GM23338 (cell line): ENCODE measurements around the gene SLC38A8. TPM values are rescaled to one million over a fixed set of nuclear protein-coding genes. Genes with fewer than 3 reads are reported as not detected.

Experiments used
- ATAC-seq: fragments of 200-7000 bp; cut with Tn5 transposase; 3 replicates; pipeline ENCODE4 v1.9.1; 2020
- DNase-seq: peaks from one replicate; pipeline ENCODE4 v3.0.0-alpha.2; 2015; ENCODE audit warnings: low spot score
- H2AFZ ChIP-seq: fragments of 200-600 bp; sonication (generic); 2 replicates; pipeline ENCODE4 v1.8.0; 2016; ENCODE audit warnings: antibody characterized with exemption, mild to moderate bottlenecking, moderate library complexity
- H3F3A ChIP-seq: fragments of 200-600 bp; sonication (generic); replicated peaks from 2 replicates; pipeline ENCODE4 v1.8.0; 2017; ENCODE audit warnings: antibody characterized with exemption, mixed run types, low read depth
- H3K27ac ChIP-seq: fragments of 200-600 bp; sonication (generic); 2 replicates; pipeline ENCODE4 v1.6.1; 2016; ENCODE audit warnings: low read depth
- H3K27me3 ChIP-seq: fragments of 200-600 bp; sonication (generic); 2 replicates; pipeline ENCODE4 v1.8.0; 2016; ENCODE audit warnings: mild to moderate bottlenecking, mixed run types, moderate library complexity; ENCODE audit not compliant: insufficient read depth
- H3K36me3 ChIP-seq: fragments of 200-600 bp; sonication (generic); 2 replicates; pipeline ENCODE4 v1.8.0; 2016; ENCODE audit warnings: mild to moderate bottlenecking; ENCODE audit not compliant: insufficient read depth
- H3K4me1 ChIP-seq: fragments of 200-600 bp; sonication (generic); 2 replicates; pipeline ENCODE4 v1.8.0; 2016; ENCODE audit warnings: mild to moderate bottlenecking, moderate library complexity; ENCODE audit not compliant: insufficient read depth
- H3K4me2 ChIP-seq: fragments of 200-600 bp; sonication (generic); 2 replicates; pipeline ENCODE4 v1.7.1; 2017; ENCODE audit warnings: mixed run types
- H3K4me3 ChIP-seq: fragments of 200-600 bp; sonication (generic); 2 replicates; pipeline ENCODE4 v1.6.1; 2016; ENCODE audit warnings: mixed run types
- H3K79me2 ChIP-seq: fragments of 200-600 bp; sonication (generic); replicated peaks from 2 replicates; pipeline ENCODE4 v1.8.0; 2017; ENCODE audit warnings: mild to moderate bottlenecking; ENCODE audit not compliant: insufficient read depth
- H3K9me2 ChIP-seq: fragments of 200-600 bp; sonication (generic); 2 replicates; pipeline ENCODE4 v1.8.0; 2017; ENCODE audit not compliant: insufficient read depth
- H4K20me1 ChIP-seq: fragments of 200-600 bp; sonication (generic); replicated peaks from 2 replicates; pipeline ENCODE4 v1.8.0; 2017; ENCODE audit warnings: mild to moderate bottlenecking; ENCODE audit not compliant: insufficient read depth
- H3K27ac Mint-ChIP-seq: 2 replicates; pipeline ENCODE4 v1.8.0; 2020; ENCODE audit warnings: inconsistent platforms, mild to moderate bottlenecking, moderate library complexity, mixed read lengths
- H3K27me3 Mint-ChIP-seq: 3 replicates; pipeline ENCODE4 v1.8.0; 2022; ENCODE audit warnings: low read depth, mild to moderate bottlenecking, moderate library complexity, mixed read lengths, inconsistent platforms; ENCODE audit not compliant: insufficient read depth, poor library complexity
- H3K36me3 Mint-ChIP-seq: 3 replicates; pipeline ENCODE4 v1.8.0; 2021; ENCODE audit warnings: low read depth, mild to moderate bottlenecking, inconsistent platforms, moderate library complexity, mixed read lengths
- H3K4me1 Mint-ChIP-seq: 3 replicates; pipeline ENCODE4 v1.8.0; 2020; ENCODE audit warnings: mild to moderate bottlenecking, inconsistent platforms, mixed read lengths
- H3K4me3 Mint-ChIP-seq: 3 replicates; pipeline ENCODE4 v1.8.0; 2021; ENCODE audit warnings: moderate library complexity, mild to moderate bottlenecking, inconsistent platforms, mixed read lengths
- H3K9me3 Mint-ChIP-seq: 3 replicates; pipeline ENCODE4 v1.8.0; 2020; ENCODE audit warnings: moderate library complexity, mild to moderate bottlenecking, inconsistent platforms, mixed read lengths
- EZH2 ChIP-seq: fragments of 200-600 bp; sonication (generic); IDR thresholded peaks from one replicate; pipeline ENCODE4 v1.8.0; 2017; ENCODE audit warnings: antibody characterized with exemption, mild to moderate bottlenecking, low read depth; ENCODE audit not compliant: unreplicated experiment
- JUNB ChIP-seq: IDR thresholded peaks from one replicate; pipeline ENCODE4 v1.6.1; 2016; ENCODE audit warnings: antibody characterized with exemption; ENCODE audit not compliant: unreplicated experiment
- POLR2AphosphoS5 ChIP-seq: IDR thresholded peaks from 2 replicates; pipeline ENCODE4 v1.6.1; 2016; ENCODE audit warnings: antibody characterized with exemption, low read depth
- REST ChIP-seq: IDR thresholded peaks from one replicate; pipeline ENCODE4 v1.6.1; 2018; ENCODE audit warnings: antibody characterized with exemption; ENCODE audit not compliant: unreplicated experiment
- STAT1 ChIP-seq: IDR thresholded peaks from one replicate; pipeline ENCODE4 v1.6.1; 2016; ENCODE audit warnings: antibody characterized with exemption; ENCODE audit not compliant: unreplicated experiment
- ZNF114 ChIP-seq: fragments of 250-450 bp; sonication (Bioruptor Pico); IDR thresholded peaks from 2 replicates; pipeline ENCODE4 v1.5.0; 2020; ENCODE audit warnings: mild to moderate bottlenecking, moderate library complexity
- ZNF462 ChIP-seq: fragments of 250-450 bp; sonication (Bioruptor Pico); IDR thresholded peaks from 2 replicates; pipeline ENCODE4 v1.5.0; 2020; ENCODE audit warnings: mild to moderate bottlenecking, moderate library complexity
- polyA plus RNA-seq: library from polyadenylated mRNA; unstranded; fragments of >200 nt; fragmentation: Nextera tagmentation; extraction: Ambion mirVana; gene quantifications from 2 replicates; pipeline ENCODE4 v1.2.1, GENCODE V29; 2016
- total RNA-seq: library from RNA; depleted of rRNA; stranded (reverse); fragments of >200 nt; shearing (Covaris generic); gene quantifications from 2 replicates; pipeline ENCODE4 v1.2.3, GENCODE V29; 2014

SLC38A8 gene
- total and polyA plus RNA-seq, 2 experiments from 2014 or later: not detected

GRCh38 chr16:83972256-83973008 is 70.2 kb downstream of the SLC38A8 start:
- peaks cover 17% of the 10 kb centered on the region for H3K27me3 Mint-ChIP-seq
- no peak overlapping the region for H2AFZ ChIP-seq

More at GRCh38 chr16:83972256-83973008, 70.2 kb downstream of the SLC38A8 start:
- no peaks in the 10 kb centered on the region for H3K79me2 ChIP-seq
- ATAC-seq: no peak
- H3K4me2 ChIP-seq: no peak overlapping the region
- Mint-ChIP-seq H3K36me3 (no peaks in the 10 kb centered on the region; the same call in 2 of the 3 replicates), H3K4me1 (peaks cover 7% of the 10 kb centered on the region; the same call in 2 of the 3 replicates), H3K4me3 (no peak overlapping the region), H3K9me3 (peaks cover under 1% of the 10 kb centered on the region), H3K27ac (no peak overlapping the region)
- no peak for DNase-seq
- H4K20me1 ChIP-seq: no peaks in the 10 kb centered on the region
- no peaks in the 10 kb centered on the region for H3K9me2 ChIP-seq
- no peak overlapping the region for H3K4me3 ChIP-seq
- H3K27ac ChIP-seq: no peak overlapping the region
- no peaks in the 10 kb centered on the region for H3F3A ChIP-seq
- no peaks in the 10 kb centered on the region for H3K36me3 ChIP-seq
- TF ChIP-seq POLR2AphosphoS5: no peak
- TF ChIP-seq ZNF114 (CRISPR knock-in tag): no peak
- no peak for TF ChIP-seq STAT1
- no peak for TF ChIP-seq ZNF462 (CRISPR knock-in tag)
- TF ChIP-seq EZH2: no peak
- TF ChIP-seq REST: no peak
- no peak for TF ChIP-seq JUNB
- peaks cover 13% of the 10 kb centered on the region for H3K27me3 ChIP-seq
- no peaks in the 10 kb centered on the region; the same call in 1 of the 2 replicates for H3K4me1 ChIP-seq
